ENCODE data around the gene TUBB4B. TPM values are rescaled to one million over a fixed set of nuclear protein-coding genes. Genes with fewer than 3 reads are reported as not detected.

Gene TUBB4B
- total RNA-seq, 2 experiments from 2014 or later: 241 to 249 TPM

DNA sequence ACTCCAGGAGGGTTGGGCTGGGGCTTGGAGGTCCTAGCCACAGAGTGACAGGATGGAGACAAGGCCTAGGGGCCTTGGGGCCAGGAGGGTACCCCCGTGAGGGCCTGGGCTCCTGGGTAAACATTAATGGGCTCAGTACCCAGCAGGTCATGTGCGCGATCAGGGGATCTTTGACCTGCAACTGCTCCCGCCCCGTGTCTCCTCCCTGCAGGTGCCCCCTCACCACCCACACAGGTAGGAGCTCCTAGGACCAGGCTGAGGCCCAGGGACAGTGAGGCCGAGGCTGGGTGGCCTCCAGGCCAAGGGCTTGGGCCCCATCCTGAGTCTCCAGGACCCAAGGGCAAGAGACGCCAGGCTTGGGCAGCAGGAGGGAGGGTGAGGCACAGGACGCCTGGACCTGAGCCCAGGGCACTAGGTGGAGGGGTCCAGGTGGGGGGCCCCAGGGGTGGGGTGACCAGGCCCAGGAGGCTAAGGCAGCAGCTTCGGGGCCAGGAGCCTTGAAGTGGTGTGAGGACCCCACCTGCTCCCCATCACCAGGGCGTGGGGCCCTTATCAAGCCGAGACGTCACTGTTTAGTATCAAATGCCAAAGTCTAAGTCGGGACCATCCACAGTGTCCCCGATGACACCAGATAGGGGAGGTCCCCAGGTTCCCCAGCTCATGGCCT lies 10.2 kb upstream of the TUBB4B start, which contains the start of gene SLC34A3:
Gene SLC34A3, plus strand, starts transcription at position 197 of the 667 bp plus-strand sequence. CDS start 802 bp downstream, outside the sequence.
- no peak within 1 kb of the TSS for H3K4me3 Mint-ChIP-seq
- POLR2A ChIA-PET: interaction anchor here (1.7 kb wide), 1 partner anchor 10 kb away, joined by 8 read pairs; the partner anchor contains the start of gene TUBB4B
- H3K9me3 Mint-ChIP-seq: no peaks in the 10 kb centered on the region
- ATAC-seq (ENCODE audit: low read depth): no peak
- no peak for DNase-seq
- no peaks in the 10 kb centered on the region for H3K36me3 Mint-ChIP-seq
- peaks cover 2% of the 10 kb centered on the region for H3K27me3 Mint-ChIP-seq
- no peak within 1 kb of the TSS for H3K27ac Mint-ChIP-seq
- H3K4me1 Mint-ChIP-seq: peaks cover 4% of the 10 kb centered on the region

- POLR2A ChIA-PET: interaction anchor here (1.7 kb wide), 1 partner anchor 9 kb away, joined by 8 read pairs; the partner anchor contains the start of gene TUBB4B
- Mint-ChIP-seq H3K27me3 (peaks cover 2% of the 10 kb centered on the region), H3K4me3 (no peak overlapping the region), H3K36me3 (no peaks in the 10 kb centered on the region), H3K27ac (no peak overlapping the region), H3K9me3 (no peaks in the 10 kb centered on the region), H3K4me1 (peaks cover 4% of the 10 kb centered on the region)
- no peak for DNase-seq
- ATAC-seq (ENCODE audit: low read depth): no peak
These were observed 9.6 kb upstream of the TUBB4B start for GRCh38 chr9:137231372-137232039.

GRCh38 chr9:137232101-137232500 lies 9.0 kb upstream of the TUBB4B start:
- Mint-ChIP-seq H3K4me3 (no peak overlapping the region), H3K4me1 (peaks cover 4% of the 10 kb centered on the region), H3K27me3 (peaks cover 2% of the 10 kb centered on the region), H3K36me3 (no peaks in the 10 kb centered on the region), H3K27ac (no peak overlapping the region), H3K9me3 (no peaks in the 10 kb centered on the region)
- POLR2A ChIA-PET: interaction anchor here (1.7 kb wide), 1 partner anchor 9 kb away, joined by 8 read pairs; the partner anchor contains the start of gene TUBB4B
- DNase-seq: no peak
- ATAC-seq (ENCODE audit: low read depth): no peak

- H3K4me3 Mint-ChIP-seq: no peak overlapping the region
- no peak for DNase-seq
- no peak overlapping the region for H3K27ac Mint-ChIP-seq
- H3K4me1 Mint-ChIP-seq: peaks cover 2% of the 10 kb centered on the region
- no peak for ATAC-seq (ENCODE audit: low read depth)
- H3K27me3 Mint-ChIP-seq: peaks cover 2% of the 10 kb centered on the region
- POLR2A ChIA-PET: interaction anchor here (1.1 kb wide), 1 partner anchor 10 kb away, joined by 3 read pairs; no protein-coding TSS in a partner anchor
- H3K9me3 Mint-ChIP-seq: no peaks in the 10 kb centered on the region
- no peaks in the 10 kb centered on the region for H3K36me3 Mint-ChIP-seq
These were observed 8.6 kb upstream of the TUBB4B start for GRCh38 chr9:137232510-137232909.

DNA sequence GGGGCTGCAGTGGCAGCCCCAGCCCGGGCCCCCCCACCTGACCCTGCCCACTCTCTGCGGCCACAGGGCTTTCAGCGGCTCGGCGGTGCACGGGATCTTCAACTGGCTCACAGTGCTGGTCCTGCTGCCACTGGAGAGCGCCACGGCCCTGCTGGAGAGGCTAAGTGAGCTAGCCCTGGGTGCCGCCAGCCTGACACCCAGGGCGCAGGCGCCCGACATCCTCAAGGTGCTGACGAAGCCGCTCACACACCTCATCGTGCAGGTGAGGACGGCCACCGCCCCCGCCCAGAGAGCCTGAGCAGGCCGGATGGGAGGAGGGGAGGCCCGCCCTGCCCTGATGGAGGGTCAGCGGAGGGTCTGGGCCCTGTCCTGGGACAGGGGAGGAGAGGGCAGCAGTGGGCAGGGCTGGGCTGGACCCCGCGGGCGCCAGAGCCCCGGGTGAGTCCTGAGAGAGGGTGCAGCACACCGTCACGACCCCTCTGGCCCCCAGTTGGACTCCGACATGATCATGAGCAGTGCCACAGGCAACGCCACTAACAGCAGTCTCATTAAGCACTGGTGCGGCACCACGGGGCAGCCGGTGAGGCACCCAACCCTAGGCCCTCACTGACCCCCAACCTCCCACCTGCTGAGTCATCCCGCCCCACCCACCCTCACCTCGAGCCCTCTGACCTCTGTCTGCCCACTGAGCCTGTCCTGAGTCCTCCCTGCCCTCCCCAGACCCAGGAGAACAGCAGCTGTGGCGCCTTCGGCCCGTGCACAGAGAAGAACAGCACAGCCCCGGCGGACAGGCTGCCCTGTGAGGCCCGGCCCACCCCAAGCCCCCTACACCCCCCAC lies 7.7 kb upstream of the TUBB4B start:
- DNase-seq: no peak
- POLR2A ChIA-PET: interaction anchor here (1.1 kb wide), 1 partner anchor 9 kb away, joined by 3 read pairs; no protein-coding TSS in a partner anchor
- no peak overlapping the region for H3K27ac Mint-ChIP-seq
- no peaks in the 10 kb centered on the region for H3K27me3 Mint-ChIP-seq
- ATAC-seq (ENCODE audit: low read depth): no peak
- peaks cover 3% of the 10 kb centered on the region for H3K4me1 Mint-ChIP-seq
- H3K4me3 Mint-ChIP-seq: no peak overlapping the region
- H3K9me3 Mint-ChIP-seq: no peaks in the 10 kb centered on the region
- H3K36me3 Mint-ChIP-seq: no peaks in the 10 kb centered on the region

DNA sequence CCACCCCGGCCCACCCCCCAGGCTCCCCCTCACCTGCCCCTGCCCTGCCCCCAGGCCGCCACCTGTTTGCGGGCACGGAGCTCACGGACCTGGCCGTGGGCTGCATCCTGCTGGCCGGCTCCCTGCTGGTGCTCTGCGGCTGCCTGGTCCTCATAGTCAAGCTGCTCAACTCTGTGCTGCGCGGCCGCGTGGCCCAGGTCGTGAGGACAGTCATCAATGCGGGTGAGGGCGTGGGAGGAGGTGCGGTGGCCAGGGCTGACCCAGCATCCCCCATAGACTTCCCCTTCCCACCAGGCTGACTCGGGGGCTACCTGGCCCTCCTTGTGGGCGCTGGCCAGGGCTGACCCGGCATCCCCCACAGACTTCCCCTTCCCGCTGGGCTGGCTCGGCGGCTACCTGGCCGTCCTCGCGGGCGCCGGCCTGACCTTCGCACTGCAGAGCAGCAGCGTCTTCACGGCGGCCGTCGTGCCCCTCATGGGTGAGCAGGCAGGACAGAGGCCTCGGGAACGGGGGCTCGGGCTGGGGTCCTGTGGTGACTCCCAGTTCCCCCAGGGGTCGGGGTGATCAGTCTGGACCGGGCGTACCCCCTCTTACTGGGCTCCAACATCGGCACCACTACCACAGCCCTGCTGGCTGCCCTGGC lies 6.9 kb upstream of the TUBB4B start:
- ATAC-seq (ENCODE audit: low read depth): no peak
- H3K9me3 Mint-ChIP-seq: no peaks in the 10 kb centered on the region
- no peak overlapping the region for H3K27ac Mint-ChIP-seq
- no peaks in the 10 kb centered on the region for H3K27me3 Mint-ChIP-seq
- POLR2A ChIA-PET: no interaction called here
- H3K4me3 Mint-ChIP-seq: no peak overlapping the region
- DNase-seq: no peak
- H3K36me3 Mint-ChIP-seq: no peaks in the 10 kb centered on the region
- peaks cover 5% of the 10 kb centered on the region for H3K4me1 Mint-ChIP-seq

- Mint-ChIP-seq H3K9me3 (no peaks in the 10 kb centered on the region), H3K36me3 (no peaks in the 10 kb centered on the region), H3K4me3 (no peak overlapping the region), H3K4me1 (peaks cover 8% of the 10 kb centered on the region), H3K27me3 (no peaks in the 10 kb centered on the region), H3K27ac (no peak overlapping the region)
- no peak for DNase-seq
- POLR2A ChIA-PET: interaction anchor here (1.1 kb wide), 1 partner anchor 165 kb away, joined by 3 read pairs; no protein-coding TSS in a partner anchor
- ATAC-seq (ENCODE audit: low read depth): no peak
These were observed 6.2 kb upstream of the TUBB4B start for GRCh38 chr9:137234758-137235423.

GRCh38 chr9:137235424-137236237 lies 5.5 kb upstream of the TUBB4B start:
- Mint-ChIP-seq H3K27me3 (no peaks in the 10 kb centered on the region), H3K27ac (peak overlapping the region; percentile 30), H3K36me3 (no peaks in the 10 kb centered on the region), H3K4me1 (peaks cover 8% of the 10 kb centered on the region), H3K9me3 (no peaks in the 10 kb centered on the region), H3K4me3 (no peak overlapping the region)
- POLR2A ChIA-PET: interaction anchor here (1.0 to 1.2 kb wide), 6 partner anchors 21 to 189 kb away, joined by 3 to 8 read pairs (median 4); partner anchors contain the start of genes ANAPC2, NPDC1, SSNA1 and TPRN
- no peak for ATAC-seq (ENCODE audit: low read depth)
- peak; percentile 36 for DNase-seq

GRCh38 chr9:137236238-137236935 lies 4.7 kb upstream of the TUBB4B start:
- Mint-ChIP-seq H3K36me3 (peaks cover 3% of the 10 kb centered on the region), H3K9me3 (no peaks in the 10 kb centered on the region), H3K4me3 (no peak overlapping the region), H3K27me3 (no peaks in the 10 kb centered on the region), H3K4me1 (peaks cover 8% of the 10 kb centered on the region), H3K27ac (no peak overlapping the region)
- ATAC-seq (ENCODE audit: low read depth): peak; percentile 25
- POLR2A ChIA-PET: interaction anchor here (0.6 to 1.2 kb wide), 8 partner anchors 19 to 190 kb away, joined by 3 to 8 read pairs (median 4); partner anchors contain the start of genes ANAPC2, MAN1B1, NELFB and NPDC1
- peak; percentile 93 for DNase-seq

- DNase-seq (no peak), ATAC-seq (ENCODE audit: low read depth) (no peak)
- Mint-ChIP-seq H3K4me3 (no peak overlapping the region), H3K36me3 (peaks cover 4% of the 10 kb centered on the region), H3K9me3 (no peaks in the 10 kb centered on the region), H3K27me3 (no peaks in the 10 kb centered on the region), H3K4me1 (peaks cover 8% of the 10 kb centered on the region), H3K27ac (no peak overlapping the region)
- POLR2A ChIA-PET: interaction anchor here (0.6 to 1.2 kb wide), 8 partner anchors 18 to 190 kb away, joined by 3 to 8 read pairs (median 4); partner anchors contain the start of genes ANAPC2, MAN1B1, NELFB and NPDC1
These were observed 4.1 kb upstream of the TUBB4B start for GRCh38 chr9:137236936-137237421.

Measured in activated naive CD8-positive, alpha-beta T cell treated with anti-CD3 and anti-CD28 coated beads, Interleukin-2, amount 10 ng/mL, durations not matched to agents 7 days and 5 days (primary cell).